HK-2 (cell line): ENCODE measurements around the gene XAF1.
"Not testable (repeated sequence)": the region's sequence is repeated elsewhere in the genome, so short reads cannot be mapped to it uniquely, and the experiment has no call there.

Experiments
- DNase-seq: peaks from one replicate; pipeline ENCODE4 v3.0.0-alpha.2; 2018; ENCODE audit not compliant: unreplicated experiment

Gene XAF1, protein sequence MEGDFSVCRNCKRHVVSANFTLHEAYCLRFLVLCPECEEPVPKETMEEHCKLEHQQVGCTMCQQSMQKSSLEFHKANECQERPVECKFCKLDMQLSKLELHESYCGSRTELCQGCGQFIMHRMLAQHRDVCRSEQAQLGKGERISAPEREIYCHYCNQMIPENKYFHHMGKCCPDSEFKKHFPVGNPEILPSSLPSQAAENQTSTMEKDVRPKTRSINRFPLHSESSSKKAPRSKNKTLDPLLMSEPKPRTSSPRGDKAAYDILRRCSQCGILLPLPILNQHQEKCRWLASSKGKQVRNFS

DNA sequence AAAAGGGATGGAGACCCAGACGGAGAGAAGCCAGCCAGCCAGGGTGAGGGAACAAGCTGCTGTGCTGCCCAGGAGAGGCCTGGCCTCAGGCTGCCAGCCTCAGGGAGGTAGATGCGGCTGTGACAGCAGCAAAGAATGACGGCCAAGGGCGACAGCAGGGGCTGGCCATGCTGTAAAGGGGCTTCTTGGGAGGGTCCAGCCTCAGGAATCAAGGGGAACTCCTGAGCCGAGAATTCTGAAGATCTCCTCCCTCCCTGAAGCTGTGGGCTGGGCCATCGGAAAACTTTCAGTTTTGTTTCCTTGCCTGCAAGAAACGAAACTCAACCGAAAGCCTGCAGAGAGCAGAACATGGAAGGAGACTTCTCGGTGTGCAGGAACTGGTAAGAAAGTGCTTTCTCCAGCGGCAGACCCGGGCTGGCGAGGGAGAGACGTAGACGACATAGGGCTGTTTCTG, at the start of gene XAF1:
XAF1 (plus strand) TSS at position 316 of the 454 bp plus-strand sequence; CDS start at position 349, 33 bp downstream.
- no peak for DNase-seq

DNA sequence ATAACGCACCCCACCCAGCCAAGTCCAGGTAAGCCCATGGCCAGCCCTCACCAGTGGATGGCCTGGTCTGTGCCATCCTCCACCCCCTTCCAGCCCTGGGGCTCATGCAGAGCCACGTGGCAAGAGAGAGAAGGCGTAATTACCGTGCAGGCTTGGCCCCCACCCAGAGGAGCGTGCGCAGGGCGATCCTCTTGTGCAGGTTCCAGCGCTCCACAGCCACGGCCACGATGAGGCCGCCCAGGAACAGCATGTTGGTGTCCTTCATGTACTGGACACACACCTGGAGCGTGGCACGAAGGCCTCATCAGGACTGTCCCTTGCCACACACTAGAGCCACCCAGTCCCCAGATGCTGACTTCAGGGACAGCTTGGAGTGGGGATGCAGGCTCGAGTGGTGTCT, 49.3 kb upstream of the XAF1 start:
- no peak for DNase-seq

DNA sequence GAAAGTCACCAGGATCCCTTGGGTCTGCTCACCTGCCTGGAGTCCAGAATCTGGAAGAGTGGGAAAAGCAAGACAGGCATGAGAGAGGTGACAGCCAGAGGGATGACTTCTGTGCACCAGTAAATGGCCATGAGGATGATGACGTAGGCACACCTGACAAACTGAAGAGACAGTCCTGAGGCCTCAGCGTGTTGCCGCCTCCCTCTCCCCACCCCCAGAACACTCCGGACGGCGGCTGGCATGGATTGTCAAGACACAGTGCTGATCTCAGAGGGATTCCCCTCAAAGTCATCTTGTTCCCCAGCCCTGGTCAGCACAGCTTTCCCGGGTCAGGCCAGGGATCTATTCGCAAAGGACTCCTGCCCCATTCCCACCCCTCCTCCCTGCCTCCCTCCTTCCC, 48.9 kb upstream of the XAF1 start:
- DNase-seq = no peak

DNA sequence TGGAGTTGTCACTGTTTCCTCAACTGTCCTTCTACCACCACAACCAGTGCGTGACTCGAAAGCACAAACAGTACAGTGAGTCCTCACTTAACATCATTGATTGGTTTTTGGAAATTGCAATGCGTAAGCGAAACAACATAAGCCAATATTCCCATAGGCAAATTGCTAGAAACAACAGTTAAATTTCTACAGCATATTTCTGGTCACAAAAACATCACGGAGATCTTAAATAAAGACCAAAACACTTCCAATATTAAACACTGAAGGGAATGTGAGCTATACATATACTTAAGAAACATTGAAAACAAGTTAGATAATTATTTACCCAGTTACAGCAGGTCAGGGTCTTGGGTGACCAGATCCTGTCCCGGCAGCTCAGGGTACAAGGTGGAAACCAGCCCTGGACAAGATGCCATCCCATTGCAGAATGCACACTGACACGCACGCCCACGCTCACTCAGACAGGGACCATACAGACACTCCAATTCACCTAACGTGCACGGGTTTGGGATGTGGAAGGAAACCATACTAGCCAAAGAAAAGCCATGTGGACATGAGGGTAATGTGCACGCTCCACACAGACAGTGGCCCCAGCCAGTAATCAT, 47.4 kb upstream of the XAF1 start:
- DNase-seq = no peak

DNA sequence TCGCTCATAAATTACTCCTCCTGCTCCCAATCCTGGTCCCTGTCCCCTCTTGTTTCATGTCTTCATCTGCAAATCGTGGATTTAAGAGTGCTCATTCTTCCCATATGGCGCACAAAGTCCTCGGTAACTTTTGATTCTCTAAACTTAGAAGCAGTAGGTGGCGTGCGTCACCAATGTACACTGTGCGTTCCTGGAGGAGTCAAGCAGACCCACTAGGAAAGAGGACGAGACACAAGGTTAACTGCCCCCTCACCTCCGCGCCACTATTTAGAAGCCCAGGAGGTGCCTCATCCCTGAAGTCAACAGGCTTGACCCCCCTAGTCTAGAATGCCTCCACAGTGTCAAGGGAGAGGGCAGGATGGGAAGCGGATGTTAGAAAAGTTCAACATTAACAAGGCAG, 45.5 kb upstream of the XAF1 start:
- DNase-seq = no peak

DNA sequence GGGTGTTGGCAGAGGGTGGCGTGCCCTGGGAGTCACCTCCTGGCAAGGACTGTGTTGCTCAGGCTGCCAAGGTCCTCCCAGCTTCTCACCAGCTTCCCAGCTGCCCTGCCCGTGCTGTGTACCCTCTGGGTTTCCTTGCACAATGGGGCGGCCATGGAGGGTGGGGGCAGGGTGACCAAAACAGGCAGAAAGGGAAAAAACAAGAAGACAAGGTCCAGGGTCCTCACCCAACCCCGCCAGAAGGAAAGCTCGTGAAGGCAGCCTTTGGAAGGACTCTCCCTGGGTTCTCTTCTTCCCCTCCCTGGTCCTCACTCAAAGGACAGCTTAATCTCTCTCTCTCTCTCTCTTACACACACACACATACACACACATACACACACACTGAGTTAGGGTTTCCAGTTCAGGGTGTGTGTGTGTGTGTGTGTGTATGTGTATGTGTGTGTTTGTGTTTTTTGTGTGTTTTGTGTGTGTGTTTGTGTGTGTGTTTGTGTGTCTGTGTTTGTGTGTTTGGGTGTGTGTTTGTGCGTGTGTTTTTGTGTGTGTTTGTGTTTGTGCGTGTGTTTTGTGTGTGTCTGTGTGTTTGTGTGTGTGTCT, 44.7 kb upstream of the XAF1 start:
- no peak for DNase-seq

DNA sequence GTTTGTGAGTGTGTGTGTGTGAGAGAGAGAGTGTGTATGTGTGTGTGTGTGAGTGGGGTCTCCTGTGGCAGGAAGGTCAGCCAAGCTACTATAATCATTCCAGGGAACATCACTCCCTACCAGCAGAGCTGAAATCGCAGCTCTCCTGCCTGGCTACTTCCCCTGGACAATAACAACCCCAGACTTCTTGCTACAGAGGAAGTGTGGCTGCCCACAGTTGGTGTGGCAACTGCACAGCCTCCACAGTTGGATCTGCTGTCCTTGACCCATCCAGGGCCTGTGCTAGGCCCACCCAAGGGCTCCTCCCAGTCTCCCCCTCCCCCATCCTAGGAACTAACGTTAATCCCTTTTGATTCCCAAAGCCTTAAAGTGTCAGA, 44.2 kb upstream of the XAF1 start:
- DNase-seq = no peak

DNA sequence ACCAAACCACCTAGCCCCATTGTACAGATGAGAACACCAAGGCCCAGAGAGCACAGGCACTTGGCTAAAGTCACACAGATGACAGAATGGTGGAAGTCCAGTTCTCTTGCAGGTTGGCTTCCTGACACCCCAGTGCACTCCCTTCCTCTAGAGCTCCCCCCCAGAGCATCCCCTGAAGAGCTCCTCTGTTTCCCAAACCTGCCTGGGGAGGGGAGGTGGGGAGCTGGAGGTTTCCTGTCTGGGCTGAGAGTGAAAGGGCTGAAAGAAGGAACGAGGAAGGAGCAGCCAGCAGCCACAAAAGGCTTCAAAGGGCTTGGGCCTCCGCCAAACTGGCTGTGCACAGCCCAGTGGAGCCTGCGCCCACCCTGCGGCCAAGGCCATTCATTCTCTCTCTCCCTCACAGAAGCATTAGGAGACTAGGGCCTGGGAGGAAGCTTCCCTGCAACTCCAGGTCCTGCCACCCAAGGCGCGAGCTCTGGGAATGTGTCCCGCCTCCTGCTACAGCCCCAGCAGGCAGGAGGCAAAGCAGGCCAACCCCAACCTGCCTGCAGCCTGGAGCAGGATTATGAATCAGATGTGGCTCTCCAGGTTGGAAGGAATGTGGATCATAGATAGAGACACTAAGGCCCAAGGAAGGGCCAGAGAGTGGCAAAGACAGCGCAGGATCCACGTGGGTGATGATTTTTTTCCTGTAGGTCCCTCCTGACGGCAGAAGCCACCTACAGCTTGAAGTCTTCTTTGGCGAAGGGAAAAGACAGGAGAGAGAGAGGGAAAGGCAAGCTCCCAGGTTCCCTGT, 43.6 kb upstream of the XAF1 start:
- no peak for DNase-seq

DNA sequence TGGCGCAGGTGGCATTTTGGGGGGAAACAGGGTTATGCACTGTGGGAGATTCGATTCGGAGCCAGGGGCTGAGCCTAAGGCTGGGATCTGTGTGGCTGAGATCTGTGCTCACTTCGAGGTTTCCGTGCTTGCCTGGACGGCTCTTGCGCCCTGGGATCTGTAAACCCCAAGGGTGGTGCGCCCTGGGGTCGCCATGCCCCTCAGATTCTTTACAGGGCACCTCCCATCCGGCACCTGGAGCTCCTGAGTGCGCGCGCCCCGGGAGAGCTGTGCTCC, 43.1 kb upstream of the XAF1 start:
- DNase-seq = no peak

DNA sequence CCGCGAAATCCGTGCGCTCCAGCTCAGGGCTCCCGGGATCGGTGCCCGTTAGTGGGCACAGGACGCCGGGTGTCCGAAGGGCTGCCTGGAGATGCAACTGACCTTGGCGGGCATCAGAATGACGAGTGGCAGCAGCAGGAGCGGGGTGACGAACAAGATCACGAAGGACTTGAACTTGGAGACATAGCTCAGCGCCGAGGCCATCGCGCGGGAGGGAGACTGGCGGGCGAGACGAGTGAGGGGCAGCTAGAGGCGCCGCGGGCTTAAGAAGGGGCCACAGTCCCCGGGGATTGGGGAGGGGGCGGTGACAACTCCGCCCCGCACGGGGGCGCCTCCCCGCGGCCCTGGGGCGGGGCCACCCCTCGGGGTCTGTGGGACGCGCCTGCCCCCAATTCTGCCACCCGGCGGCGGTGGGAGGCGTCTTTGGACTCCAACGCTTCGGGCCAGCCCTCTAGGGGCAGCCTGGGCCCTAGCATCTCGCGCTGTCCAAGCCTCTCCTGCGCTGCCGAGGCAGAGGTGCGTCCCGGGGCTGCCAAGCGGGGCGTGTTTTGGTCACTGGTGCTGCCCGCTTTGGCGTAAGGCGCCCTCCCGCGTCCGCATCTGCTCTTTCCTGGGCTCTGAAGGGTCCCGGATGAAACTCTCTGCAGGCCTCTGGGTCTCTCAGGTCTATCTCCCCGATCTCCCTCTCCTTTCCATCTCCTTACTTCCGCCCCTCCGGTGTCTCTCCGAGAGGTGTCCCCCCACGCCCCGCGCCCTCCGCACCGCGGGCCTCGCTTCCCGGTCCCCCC, 42.5 kb upstream of the XAF1 start, which contains the start of gene SLC13A5:
SLC13A5 (minus strand) TSS at position 240 of the 788 bp plus-strand sequence; CDS start at position 204, 36 bp downstream.
- DNase-seq = no peak

DNA sequence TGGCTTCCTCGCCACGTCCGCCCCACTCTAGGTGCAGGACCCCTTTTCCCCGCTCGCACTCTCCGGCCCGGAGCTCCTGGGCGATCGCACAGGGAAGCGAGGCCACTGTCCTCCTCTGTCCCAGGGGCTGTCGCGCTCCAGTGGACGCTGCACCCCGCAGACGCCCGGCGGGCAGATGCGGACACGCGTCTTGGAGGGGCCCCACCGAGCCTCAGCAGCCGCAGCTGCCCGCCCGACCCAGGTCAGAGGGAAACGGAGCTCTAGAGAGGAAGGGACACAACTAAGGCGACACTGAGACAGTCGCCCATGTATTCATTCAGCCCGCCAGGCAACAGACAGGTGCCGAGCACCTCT, 42.0 kb upstream of the XAF1 start:
- no peak for DNase-seq

DNA sequence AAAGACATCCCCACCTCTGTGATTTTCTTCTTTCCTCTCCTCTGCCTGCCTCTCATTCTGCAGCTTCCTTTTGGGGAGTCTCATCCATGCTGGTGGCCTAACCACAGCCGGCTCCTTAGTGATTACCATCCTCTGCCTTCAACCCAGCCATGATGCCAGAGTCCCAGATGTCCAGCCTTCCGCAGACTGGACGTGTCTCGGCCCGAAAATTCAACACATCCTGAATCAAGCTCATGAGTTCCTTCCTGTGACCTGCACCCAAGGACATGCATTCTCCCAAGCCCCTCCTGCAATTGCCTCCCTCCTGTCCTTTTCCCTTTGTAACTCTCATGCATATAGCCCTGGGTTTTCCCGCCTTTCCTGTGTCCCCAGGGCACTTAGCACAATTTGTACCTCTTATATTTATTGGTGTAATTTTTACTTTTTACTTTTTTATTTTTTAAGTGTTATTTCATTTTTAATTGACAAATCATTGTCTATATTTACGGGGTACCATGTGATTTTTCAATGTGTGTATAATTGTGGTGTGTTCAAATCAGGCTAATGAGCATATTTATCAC, 41.5 kb upstream of the XAF1 start:
- DNase-seq = no peak

DNA sequence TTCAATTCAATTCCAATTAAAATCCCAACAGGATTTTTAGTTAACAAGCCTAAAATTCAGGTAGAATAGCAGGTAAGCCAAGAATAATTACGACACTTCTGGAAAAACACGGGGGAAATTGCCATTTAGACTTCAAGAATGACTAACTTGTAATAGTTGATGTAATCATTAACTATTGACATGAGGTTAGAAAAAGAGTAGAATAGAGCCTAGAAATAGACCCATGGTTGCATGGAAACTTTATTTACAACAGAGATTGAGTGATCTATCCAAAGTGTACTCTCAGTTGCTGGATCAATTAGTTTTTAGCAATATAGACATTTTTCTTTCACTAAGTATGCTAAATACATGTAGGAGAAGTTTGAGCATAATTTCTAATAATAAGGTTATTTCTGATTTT, 39.1 kb upstream of the XAF1 start:
- no peak for DNase-seq

DNA sequence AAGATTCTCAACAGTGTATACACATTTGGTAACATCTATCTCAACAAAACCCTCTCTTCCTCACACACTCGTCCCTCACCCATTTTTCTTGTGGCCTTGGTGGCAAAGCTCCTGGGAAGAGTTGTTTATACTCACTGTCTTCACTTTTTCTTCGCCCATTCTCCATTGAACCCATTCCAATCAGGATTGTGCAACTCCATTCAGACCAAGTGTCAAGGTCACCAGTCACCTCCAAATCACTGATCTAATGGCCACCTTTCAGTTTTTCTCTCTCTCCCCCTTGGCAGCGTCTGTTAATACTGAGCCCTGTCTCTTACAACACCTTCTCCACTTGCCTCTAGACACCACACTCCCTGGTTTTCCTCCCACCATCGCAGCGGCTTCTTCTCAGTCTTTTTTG, 34.1 kb upstream of the XAF1 start:
- DNase-seq = no peak

DNA sequence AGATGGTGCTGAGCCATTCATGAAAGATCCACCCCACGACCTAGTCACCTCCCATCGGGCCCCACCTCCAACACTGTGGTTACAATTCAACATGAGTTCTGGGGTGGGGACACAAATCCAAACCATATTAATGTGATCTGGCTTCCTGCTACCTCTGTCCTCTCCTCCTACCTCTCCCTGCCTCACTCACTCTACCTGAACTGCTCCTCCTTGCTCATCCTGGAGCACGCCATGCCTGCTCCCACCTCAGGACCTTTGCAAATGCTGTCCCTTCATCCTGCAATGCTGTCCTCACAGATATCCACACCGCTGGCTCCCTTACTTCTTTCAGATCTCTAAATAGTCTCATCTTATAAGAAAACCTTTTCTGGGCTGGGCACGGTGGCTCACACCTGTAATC, 31.8 kb upstream of the XAF1 start:
- no peak for DNase-seq

DNA sequence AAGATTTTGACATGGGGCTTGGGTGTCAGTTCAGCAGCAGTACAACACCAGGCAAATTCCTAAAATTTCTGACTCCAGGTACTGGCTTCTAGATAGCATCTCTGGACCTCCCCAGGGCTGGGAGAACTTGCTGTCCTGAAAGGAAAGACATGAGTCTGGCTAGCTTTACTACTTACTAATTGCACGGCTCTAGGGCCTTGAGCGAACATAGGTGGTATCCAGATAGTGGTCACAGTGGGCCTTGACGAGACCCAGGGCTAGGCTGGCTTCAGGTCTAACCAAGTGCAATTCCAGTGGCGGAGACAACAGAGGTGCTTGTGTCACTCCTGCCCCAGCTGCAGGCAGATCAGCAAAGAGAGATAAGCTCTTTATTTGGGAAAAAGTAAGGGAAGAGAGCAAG, 26.3 kb upstream of the XAF1 start:
- no peak for DNase-seq

DNA sequence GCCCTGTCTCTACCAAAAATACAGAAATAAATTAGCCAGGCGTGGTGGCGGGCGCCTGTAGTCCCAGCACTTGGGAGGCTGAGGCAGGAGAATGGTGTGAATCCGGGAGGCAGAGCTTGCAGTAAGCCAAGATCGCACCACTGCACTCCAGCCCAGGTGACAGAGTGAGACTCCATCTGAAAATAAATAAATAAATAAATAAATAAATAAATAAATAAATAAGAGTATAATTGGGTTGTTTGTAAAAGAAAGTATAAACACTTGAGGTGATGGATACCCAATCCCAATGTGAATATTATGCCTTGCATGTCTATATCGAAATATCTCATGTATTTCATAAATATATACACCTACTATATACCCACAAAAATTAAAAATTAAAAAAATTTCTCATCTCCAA, 9.2 kb upstream of the XAF1 start:
- DNase-seq = not testable (repeated sequence)

DNA sequence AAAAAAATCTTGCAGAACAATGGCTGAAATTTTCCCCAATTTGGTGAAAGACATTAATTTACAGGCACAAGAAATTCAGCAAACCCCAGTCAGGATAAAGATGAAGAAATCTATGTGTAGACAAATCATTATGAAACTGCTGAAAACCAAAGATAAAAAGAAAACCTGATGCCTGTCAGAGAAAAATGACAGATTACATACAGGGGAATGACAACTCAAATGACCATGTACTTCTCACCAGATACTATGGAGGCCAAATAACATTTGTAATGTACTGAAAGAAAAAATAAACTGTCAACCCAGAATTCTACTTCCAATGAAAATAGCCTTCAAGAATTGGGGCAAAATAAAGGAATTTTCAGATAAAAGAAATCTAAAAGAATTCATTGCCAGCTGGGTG, 7.2 kb upstream of the XAF1 start:
- no peak for DNase-seq

DNA sequence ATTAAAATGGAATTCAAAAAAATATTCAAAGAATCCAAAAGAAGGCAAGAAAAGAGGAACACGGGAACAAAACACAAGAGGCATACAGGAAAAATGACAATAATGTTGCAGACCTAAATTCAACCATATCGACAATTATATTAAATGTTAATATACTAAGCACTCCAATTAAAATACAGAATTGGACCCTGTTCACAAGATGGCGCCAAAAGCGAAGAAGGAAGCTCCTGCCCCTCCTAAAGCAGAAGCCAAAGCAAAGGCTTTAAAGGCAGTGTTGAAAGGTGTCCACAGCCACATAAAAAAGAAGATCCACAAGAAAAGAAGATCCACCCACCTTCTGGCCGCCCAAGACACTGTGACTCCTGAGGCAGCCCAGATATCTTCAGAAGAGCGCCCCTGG, 6.3 kb upstream of the XAF1 start:
- DNase-seq = no peak

DNA sequence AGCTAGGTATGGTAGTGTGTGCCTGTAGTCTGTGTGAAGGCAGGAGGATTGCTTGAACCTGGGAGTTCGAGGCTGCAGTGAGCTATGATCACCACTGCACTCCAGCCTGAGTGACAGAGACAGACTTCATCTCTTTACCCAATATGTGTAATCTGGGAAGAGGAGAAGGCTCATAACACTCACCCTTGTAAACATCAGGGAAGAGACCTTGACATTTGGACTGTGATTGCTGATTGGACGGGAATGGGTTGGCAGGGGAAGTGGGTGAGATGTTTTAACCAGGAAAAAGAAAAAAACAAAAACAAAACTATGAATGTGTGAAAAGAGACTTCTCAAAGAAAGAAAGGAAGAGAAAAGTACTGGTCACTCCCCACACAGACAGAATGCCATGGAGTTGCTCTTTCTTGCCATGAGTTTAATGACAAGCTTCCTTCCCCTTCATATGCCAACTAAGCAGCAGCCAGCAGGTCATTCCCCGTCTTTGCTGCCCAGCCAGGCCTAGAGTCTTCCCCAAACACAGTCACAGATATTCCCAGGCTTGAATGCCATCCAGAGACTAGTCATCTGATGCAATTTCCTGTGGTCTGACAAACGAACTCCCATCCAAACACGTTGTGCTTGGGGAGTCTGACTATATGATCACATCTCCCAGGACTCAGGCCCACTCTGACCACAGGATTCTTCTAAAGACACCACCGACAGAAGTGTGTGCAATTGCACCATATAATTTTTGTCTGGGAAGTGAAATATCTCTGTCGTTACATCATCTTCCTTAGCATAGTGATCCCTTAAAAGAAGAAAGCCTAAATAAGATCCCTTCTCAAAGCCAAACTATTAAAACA, 3.6 kb upstream of the XAF1 start:
- DNase-seq = peak; percentile 76

DNA sequence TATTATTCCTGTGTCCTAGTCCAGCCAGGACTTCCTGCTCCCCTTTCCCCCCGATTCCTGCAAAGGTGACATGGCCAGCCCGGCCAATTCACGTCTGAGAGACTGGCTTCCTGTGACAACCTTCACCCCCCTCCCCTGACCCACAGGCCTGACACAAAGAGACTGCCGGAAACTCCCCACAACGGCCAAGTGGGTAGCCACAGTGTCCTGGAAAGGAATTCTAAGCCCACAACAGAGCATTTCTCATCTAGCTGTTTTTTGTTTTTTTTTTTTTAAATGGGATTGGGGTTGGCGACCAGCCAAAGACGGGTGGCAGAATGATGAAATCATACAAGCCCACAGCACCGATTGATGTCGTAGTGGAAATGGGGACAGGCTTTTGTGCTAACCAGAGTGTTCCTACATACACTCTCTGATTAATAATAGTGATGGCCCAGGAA, 2.8 kb upstream of the XAF1 start:
- DNase-seq = peak; percentile 81
